Stimulated activated CD4-positive, alpha-beta T cell treated with anti-CD3 and anti-CD28 coated beads, Interleukin-12 subunit alpha, Interleukin-12 subunit beta, amount 100 ng/mL, for 24 hours (primary cell): ENCODE data around the gene LRCH3.
A peak's percentile ranks its signal among the peaks of the same experiment; 100 is the strongest.

Source experiments
- DNase-seq, 2 experiments: peaks; one replicate each; pipeline ENCODE4 v3.0.0-alpha.2; 2020; ENCODE audit warnings: low read depth in 2 of 2

The LRCH3 gene

GRCh38 chr3:197791113-197791891, at the start of gene LRCH3:
Gene LRCH3 (plus strand): TSS chr3:197791254. CDS start chr3:197791279, 25 bp downstream.
- peak; percentile 65 to 77 for DNase-seq

GRCh38 chr3:197742787-197743186, 48.3 kb upstream of the LRCH3 start:
- no peak for DNase-seq

- DNase-seq, result no peak
These were observed 44.8 kb upstream of the LRCH3 start for GRCh38 chr3:197746209-197746608.

- DNase-seq, result no peak
These were observed 44.2 kb upstream of the LRCH3 start for GRCh38 chr3:197746801-197747237.

GRCh38 chr3:197748597-197749314, 42.3 kb upstream of the LRCH3 start:
- DNase-seq, result no peak

- peak; percentile 43 to 45 for DNase-seq
These were observed 41.8 kb upstream of the LRCH3 start for GRCh38 chr3:197749315-197749600.

GRCh38 chr3:197749601-197750395, 41.3 kb upstream of the LRCH3 start, which contains the start of gene FYTTD1:
Gene FYTTD1 (plus strand): TSS chr3:197749883. CDS start chr3:197749972, 89 bp downstream.
- DNase-seq, result peak; percentile 74 to 75

- peak; percentile 17 to 36 for DNase-seq
These were observed 40.6 kb upstream of the LRCH3 start for GRCh38 chr3:197750396-197750831.

- DNase-seq, result peak; percentile 20 to 39
These were observed 40.0 kb upstream of the LRCH3 start for GRCh38 chr3:197750858-197751737.

GRCh38 chr3:197752107-197752506, 38.9 kb upstream of the LRCH3 start:
- DNase-seq, result no peak

GRCh38 chr3:197753263-197753662, 37.8 kb upstream of the LRCH3 start:
- no peak for DNase-seq

GRCh38 chr3:197756704-197757103, 34.4 kb upstream of the LRCH3 start:
- DNase-seq, result no peak

GRCh38 chr3:197758512-197758911, 32.5 kb upstream of the LRCH3 start:
- DNase-seq, result no peak

GRCh38 chr3:197761784-197762183, 29.3 kb upstream of the LRCH3 start:
- no peak for DNase-seq

- no peak for DNase-seq
These were observed 15.7 kb upstream of the LRCH3 start for GRCh38 chr3:197775317-197775716.

GRCh38 chr3:197782230-197782629, 8.8 kb upstream of the LRCH3 start:
- DNase-seq, result no peak

- no peak for DNase-seq
These were observed 7.0 kb upstream of the LRCH3 start for GRCh38 chr3:197784019-197784585.

GRCh38 chr3:197787412-197787811, 3.6 kb upstream of the LRCH3 start:
- no peak for DNase-seq

- no peak for DNase-seq
These were observed 1.7 kb upstream of the LRCH3 start for GRCh38 chr3:197789309-197789708.

- no peak for DNase-seq
These were observed 1.0 kb upstream of the LRCH3 start for GRCh38 chr3:197790033-197790432.
